Epithelial cell of prostate (primary cell): ENCODE results near the gene GALR3.
A peak's percentile ranks its signal among the peaks of the same experiment; 100 is the strongest.

ENCODE experiments used
- DNase-seq: peaks from one replicate; pipeline ENCODE4 v3.0.0-alpha.2; 2011; ENCODE audit warnings: low read depth, low spot score
- H3K27ac ChIP-seq: fragments of 450-650 bp; 2 replicates; pipeline ENCODE4 v1.5.1; 2017; ENCODE audit warnings: mild to moderate bottlenecking

Gene GALR3

DNA sequence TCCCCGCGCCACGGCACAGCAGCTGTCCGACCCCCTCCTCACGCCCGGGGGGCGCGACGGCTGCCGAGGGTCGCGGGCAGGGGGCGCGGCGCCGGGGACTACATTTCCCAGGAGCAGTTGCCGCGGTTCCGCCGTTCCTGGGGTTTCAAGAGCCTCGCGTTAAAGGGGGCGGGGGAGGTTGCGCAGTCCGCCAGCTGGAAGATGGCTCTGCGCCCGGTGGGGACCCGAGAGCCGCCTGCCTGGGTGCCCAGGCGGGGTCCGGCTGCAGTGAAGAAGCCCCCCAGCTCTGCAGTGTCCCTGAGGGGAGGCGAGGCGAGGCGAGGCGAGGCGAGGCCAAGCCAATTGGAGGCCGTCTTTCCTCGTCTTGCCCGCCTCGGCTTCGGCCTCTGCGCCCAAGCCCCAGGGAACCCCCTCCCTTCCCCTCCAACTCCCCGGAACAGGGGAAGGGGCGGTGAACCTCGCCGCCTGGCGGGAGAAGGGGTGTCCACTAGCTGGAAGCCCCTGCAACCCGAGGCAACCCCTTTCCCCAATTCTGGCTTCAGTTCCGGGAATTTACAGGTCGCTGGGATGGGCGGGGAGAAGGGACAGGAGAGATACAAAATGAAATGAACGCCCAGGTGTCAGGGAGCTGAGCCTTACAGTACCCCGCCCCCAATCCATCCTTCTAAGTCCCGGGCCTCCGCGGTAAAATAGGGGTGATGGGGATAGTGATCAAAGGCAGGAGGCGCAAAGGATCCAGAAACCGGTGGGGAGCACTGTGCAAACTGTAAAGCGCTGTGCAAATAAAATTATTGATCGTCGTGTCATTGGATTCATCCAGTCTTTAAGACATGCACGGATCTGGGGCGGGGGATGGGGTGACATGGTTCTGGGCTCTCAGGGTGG is 20.6 kb upstream of the GALR3 start:
- DNase-seq: no peak

DNA sequence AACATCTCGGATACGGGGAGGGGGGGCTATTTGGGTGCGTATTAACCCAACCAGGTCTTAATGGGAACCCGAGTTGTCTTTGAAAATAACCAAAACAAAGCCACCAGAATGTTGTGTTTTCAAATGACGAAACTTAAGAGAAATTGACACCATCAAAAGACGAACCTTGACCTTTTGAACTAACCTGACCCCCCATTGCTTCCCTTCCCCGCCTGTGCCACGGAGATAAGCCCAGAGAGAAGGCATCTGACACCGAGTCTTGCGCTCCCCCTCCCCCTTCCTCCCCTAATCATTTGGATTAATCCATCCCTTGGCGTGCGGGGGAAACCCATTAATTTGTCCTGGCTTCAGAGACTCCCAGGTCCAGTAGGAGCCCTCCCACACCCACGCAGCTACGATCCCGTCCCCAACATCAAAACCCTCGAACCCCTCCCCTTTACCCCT is 20.0 kb upstream of the GALR3 start:
- DNase-seq: no peak
- no peak overlapping the region for H3K27ac ChIP-seq

More for the DNA sequence above, 20.6 kb upstream of the GALR3 start:
- H3K27ac ChIP-seq: no peak overlapping the region

DNA sequence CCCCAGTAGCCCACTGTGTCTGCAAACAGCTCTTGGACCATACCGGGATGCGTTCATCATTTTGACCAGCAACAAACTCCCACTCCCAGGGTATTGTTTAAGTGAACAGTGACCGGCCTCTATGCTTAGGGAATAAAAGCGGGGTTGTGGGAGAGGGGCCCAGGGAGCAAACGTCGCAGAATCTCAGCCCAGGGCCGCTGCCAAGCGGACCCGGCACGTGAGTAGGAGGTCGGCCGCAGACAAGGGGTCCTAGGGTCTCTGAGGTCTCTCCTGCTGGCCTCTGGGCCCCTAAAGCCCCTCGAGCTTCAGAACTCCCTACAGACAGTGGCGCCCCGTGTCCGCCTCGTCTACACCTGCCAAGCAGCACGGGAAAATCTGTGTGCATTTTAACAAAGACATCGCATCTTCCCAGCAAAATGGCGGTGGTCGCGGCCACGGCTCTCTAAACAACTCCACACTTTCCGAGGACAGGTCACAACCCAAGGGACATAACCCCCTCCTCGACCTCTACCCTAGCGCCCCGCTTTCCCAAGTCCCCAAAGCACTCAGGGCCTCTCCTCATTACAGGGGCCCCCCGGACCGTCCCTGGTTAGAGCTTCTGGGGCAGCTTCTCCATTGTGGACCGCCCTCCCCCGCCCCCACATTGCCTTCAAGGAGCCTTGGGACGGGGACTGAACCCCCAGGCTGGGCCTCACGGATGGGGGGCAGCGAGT is 19.4 kb upstream of the GALR3 start:
- H3K27ac ChIP-seq: no peak overlapping the region
- no peak for DNase-seq

DNA sequence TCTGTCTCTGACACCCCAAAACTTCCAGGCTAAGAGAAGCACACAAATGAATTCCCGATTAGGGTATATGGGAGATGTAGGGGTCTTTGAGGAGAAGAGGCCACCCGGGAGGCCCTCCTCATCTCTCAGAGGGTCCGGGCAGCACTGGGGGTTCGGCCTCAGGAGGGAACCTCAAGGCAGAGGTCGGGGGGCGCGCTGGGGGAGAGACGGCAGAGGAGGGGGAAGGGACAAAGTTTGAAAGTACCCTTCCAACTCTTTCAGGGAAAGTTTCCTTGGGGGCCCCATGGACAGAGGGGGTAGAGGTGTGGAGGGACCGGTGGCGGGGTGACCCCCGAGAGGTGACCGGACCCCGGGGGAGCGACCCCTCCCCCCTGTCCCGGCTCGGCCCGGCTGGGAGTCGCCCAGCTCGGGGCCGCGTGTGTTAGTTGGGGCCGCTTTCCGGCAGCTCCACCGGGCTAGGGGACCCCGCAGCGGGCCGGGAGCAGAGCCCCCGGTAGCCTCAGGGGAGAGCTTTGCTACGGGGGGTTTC is 18.8 kb upstream of the GALR3 start:
- DNase-seq: no peak
- peak overlapping the region; percentile 57 for H3K27ac ChIP-seq

DNA sequence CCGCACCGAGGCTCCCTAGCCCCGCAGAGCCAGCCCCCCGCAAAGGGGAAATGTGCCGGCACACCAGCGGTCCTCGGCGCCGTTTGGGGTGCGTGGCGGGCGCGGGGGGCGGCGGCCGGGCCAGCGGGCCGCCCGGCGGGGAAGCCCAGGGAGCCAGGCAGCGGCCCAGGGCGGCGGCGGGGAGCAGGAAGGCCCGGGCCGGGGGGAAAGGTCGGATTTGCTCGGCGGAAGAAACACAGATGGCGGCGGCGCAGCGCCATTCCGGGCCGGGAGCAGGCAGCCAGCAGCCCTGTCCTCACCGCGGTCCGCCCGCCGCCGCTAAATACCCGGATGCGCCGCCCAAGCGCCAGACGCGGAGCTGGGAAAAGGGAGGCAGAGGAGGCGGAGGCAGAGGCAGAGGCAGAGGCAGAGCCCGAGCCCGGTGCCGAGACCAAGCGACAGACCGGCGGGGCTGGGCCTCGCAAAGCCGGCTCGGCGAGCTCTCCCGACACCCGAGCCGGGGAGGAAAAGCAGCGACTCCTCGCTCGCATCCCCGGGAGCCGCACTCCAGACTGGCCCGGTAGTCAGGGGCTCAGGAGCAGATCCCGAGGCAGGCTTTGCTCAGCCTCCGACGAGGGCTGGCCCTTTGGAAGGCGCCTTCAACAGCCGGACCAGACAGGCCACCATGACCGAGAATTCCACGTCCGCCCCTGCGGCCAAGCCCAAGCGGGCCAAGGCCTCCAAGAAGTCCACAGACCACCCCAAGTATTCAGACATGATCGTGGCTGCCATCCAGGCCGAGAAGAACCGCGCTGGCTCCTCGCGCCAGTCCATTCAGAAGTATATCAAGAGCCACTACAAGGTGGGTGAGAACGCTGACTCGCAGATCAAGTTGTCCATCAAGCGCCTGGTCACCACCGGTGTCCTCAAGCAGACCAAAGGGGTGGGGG is 18.0 kb upstream of the GALR3 start:
- H3K27ac ChIP-seq: peak overlapping the region; percentile 57
- DNase-seq: peak; percentile 31

DNA sequence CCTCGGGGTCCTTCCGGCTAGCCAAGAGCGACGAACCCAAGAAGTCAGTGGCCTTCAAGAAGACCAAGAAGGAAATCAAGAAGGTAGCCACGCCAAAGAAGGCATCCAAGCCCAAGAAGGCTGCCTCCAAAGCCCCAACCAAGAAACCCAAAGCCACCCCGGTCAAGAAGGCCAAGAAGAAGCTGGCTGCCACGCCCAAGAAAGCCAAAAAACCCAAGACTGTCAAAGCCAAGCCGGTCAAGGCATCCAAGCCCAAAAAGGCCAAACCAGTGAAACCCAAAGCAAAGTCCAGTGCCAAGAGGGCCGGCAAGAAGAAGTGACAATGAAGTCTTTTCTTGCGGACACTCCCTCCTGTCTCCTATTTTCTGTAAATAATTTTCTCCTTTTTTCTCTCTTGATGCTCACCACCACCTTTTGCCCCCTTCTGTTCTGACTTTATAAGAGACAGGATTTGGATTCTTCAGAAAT is 17.3 kb upstream of the GALR3 start:
- no peak for DNase-seq
- H3K27ac ChIP-seq: peak overlapping the region; percentile 57

DNA sequence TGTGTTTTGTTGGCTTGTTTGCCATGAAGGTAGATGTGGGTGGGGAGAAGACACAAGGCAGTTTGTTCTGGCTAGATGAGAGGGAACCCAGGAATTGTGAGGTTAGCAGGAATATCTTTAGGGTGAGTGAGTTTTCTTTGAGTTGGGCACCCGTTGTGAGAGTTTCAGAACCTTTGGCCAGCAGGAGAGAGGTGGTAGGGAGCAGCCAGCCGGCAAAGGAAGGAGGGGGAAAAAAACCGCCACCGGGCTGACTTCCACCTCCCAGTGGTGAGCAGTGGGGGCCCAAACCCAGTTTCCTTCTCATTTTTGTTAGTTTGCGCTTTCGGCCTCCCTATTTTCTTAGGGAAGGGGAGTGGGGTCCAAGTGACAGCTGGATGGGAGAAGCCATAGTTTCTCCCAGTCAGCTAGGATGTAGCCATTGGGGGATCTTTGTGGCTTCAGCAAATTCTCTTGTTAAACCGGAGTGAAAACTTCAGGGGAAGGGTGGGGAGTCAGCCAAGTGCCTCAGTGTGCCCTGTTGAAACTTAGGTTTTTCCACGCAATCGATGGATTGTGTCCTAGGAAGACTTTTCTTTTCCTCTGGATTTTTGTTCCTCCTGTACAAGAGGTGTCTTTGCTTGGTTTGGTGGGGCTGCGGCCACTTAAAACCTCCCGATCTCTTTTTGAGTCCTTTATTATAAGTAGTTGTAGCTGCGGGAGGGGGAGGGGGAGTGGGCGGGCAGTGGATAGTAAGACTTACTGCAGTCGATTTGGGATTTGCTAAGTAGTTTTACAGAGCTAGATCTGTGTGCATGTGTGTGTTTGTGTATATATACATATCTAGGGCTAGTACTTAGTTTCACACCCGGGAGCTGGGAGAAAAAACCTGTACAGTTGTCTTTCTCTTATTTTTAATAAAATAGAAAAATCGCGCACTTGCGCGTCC is 16.5 kb upstream of the GALR3 start:
- DNase-seq: no peak
- H3K27ac ChIP-seq: peak overlapping the region; percentile 57

DNA sequence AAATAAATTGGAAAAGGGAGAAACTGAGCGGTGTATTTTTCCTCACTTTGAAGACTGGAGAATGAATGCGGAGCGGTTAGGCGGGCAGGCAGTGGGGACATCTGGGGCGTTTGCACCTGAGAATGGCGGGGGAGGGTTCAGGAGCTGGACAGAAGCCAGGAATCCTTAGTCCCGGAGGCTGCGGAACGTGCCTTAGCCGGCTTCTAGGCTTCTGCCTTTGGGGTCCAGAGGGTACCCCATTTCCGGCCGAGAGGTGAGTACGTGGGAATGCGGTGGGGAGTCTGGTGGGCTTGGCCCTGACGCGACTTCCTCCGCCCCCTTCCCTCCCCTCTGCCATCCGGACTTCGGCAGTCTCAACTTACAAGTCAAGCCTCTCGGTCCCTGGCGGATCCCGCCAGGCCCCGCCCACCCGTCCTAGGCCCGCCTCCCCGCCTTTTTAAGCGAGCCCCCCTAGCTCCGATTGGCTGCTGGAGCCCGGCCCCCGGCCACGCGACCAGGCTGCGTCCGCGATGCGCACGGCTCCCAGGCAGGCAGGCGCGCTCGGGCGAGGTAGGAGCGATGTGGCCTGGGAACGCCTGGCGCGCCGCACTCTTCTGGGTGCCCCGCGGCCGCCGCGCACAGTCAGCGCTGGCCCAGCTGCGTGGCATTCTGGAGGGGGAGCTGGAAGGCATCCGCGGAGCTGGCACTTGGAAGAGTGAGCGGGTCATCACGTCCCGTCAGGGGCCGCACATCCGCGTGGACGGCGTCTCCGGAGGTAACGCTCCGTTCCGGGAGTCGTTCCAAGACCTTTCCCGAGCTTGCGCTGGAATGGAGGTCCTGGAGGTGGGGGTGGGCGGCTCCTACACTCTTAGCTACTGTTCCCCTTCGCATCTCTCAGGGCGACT is 15.5 kb upstream of the GALR3 start, which contains the start of gene GCAT:
Gene GCAT, plus strand, starts transcription at position 525 of the 884 bp plus-strand sequence. Its CDS starts 34 bp downstream, at position 559.
- H3K27ac ChIP-seq: peak within 1 kb of the TSS; percentile 57

DNA sequence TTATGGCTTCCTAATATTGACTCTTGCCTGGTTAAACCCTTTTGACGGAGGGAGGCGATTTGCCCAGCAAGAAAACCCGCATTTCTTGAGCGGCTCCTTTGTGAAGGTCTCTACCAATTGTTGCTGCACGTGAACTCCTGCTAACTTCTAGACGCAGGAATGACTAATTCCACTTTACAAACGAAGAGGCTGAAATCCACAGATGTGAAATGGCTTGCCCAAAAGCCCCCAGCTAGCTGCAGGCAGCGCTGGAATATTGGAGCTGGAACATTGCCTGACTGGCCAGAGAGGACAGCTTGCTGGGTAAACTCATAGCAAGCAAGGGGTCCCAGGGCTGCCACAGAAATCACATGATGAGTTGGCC is 14.9 kb upstream of the GALR3 start:
- no peak for DNase-seq
- peak overlapping the region; percentile 57 for H3K27ac ChIP-seq

More for the DNA sequence above, 15.5 kb upstream of the GALR3 start, which contains the start of gene GCAT:
- peak; percentile 68 for DNase-seq

DNA sequence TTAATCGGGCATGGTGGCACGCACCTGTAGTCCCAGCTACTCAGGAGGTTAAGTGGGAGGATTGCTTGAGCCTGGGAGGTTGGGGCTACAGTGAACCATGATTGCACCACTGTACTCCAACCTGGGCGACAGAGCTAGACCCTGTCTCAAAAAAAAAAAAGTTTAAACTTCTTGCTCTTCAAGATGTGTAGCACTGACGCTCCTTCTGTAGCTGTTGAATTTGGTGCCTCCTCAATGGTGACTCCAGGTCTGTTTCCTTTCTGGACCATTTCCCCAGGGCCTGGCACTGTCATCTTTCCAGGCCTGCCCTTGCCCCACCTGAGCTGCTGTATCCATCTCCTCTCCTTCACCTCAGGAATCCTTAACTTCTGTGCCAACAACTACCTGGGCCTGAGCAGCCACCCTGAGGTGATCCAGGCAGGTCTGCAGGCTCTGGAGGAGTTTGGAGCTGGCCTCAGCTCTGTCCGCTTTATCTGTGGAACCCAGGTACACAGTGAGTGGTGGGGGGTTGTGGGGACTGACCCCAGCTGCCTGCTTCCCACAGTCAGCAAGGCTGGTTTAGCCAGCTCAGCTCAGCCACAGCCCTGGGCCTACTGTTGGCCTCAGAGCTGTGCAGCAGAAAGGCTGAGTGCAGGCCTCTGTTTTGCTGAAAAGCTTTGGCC is 13.4 kb upstream of the GALR3 start:
- DNase-seq: no peak
- no peak overlapping the region for H3K27ac ChIP-seq

DNA sequence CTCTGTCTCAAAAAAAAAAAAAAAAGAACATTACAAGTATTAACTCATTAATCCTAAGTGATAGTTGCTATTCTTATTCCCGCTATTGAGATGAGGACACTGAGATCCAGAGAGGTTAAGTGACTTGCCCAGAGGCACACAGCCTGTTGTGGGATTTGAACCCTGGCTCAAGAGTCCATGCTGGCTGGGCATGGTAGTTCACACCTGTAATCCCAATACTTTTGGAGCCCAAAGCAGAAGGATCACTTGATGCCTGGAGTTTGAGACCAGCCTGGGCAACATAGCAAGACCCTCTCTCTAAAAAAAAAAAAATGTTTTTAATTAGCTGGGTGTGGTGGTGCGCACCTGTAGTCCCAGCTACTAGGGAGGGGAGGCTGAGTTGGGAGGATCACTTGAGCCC is 11.3 kb upstream of the GALR3 start:
- H3K27ac ChIP-seq: no peak overlapping the region
- no peak for DNase-seq

DNA sequence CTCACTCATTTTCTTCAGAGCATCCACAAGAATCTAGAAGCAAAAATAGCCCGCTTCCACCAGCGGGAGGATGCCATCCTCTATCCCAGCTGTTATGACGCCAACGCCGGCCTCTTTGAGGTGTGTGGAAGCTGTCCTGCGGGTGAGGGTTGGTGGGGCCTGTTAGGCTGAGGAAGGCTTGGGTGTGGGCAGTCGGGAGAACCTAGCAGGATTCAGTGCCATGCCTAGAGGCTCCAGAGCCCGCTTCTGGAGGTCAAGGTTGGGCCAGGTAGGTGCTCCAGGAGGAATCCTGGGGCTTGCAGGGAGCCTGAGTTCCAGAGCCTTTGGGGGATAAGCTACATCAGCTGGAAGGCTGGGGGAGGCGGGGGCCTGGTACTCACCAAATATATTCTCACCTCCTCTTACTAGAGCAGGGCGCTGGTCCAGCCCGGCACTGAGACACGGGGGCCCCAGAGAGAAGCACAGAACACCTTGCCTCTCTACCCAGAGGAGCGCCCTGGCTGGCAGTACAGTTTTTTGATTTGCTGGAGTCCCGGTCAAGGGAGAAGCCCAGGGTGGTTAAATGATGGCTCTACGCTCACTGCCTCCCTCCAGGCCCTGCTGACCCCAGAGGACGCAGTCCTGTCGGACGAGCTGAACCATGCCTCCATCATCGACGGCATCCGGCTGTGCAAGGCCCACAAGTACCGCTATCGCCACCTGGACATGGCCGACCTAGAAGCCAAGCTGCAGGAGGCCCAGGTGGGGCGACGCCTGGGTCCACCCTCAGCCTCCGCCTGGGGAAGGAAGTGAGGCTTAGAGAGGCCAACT is 10.1 kb upstream of the GALR3 start:
- H3K27ac ChIP-seq: no peak overlapping the region
- DNase-seq: no peak

DNA sequence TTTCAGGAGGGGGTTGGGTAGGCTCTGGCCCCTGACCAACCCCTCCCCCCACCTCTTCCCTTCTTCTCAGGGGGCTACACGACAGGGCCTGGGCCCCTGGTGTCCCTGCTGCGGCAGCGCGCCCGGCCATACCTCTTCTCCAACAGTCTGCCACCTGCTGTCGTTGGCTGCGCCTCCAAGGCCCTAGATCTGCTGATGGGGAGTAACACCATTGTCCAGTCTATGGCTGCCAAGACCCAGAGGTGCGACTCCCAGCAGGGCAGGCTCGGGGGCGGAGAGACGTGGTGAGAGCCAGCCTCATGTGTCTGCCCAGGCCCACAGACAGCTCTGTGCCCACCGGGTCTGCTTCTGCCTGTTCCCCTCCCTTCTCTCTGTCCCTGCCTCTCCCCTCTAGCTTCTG is 7.6 kb upstream of the GALR3 start:
- H3K27ac ChIP-seq: no peak overlapping the region

DNA sequence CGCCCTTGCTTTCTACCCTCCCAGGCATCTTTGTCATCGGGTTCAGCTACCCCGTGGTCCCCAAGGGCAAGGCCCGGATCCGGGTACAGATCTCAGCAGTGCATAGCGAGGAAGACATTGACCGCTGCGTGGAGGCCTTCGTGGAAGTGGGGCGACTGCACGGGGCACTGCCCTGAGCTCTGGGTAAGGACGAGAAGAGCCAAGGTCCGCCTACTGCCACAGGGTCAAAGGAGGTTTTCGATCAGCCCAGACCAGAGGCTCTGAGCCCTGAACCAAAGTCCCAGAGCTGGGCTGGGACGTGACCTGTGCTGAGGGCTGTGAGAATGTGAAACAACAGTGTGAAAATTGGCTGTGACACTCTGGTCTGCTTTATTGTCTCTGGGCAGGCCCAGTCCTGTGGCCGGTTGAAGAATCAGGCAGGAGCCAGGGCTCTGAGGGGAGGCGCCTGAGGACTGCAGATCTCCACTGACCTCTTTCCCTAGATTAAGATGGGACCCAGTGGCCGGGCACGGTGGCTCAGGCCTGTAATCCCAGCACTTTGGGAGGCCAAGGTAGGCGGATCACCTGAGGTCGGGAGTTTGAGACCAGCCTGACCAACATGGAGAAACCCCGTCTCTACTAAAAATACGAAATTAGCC is 6.5 kb upstream of the GALR3 start:
- DNase-seq: no peak
- no peak overlapping the region for H3K27ac ChIP-seq

More for the DNA sequence above, 7.6 kb upstream of the GALR3 start:
- no peak for DNase-seq

DNA sequence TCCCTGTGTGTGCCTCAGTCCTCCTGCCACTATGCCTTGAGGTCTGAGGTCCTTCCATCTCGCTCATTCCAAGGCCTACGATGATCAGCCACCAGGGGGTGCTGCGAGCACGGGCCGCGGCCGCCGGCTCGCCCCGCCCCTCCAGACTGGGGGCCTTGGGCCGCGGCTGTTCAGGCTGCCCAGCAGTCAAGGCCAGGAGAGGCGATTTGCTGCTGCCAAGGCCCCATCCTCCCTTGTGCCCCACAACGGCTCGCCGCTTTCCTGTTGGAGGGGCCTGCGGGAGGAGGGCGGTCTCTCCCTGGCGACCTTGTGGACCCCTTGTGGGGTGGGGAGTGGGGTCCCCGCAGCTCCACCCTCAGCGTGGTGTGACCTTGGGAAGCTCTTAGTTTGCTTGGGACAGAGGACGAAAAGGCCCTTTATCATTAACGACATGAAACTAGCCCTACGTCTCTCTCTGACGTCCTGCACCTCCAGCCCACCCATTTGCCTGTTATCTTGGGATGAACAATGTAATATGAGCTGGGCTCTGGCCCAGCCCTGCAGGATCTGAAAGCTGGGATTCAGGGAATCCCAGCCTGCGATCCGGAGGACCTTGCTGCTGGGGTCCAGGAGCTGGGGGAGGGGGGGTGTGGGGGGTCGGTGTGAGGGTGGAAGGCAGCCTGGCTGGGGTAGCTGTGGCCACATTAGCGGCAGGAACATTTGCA is 5.3 kb upstream of the GALR3 start:
- DNase-seq: no peak
- no peak overlapping the region for H3K27ac ChIP-seq
